Activated naive CD8-positive, alpha-beta T cell (primary cell): Measurements from ENCODE around the gene COL16A1.

ENCODE experiments used
- H3K27ac Mint-ChIP-seq: one replicate; pipeline ENCODE4 v1.8.0; 2021; ENCODE audit warnings: mixed read lengths
- H3K27me3 Mint-ChIP-seq: one replicate; pipeline ENCODE4 v1.8.0; 2021; ENCODE audit warnings: mixed read lengths
- H3K36me3 Mint-ChIP-seq: one replicate; pipeline ENCODE4 v1.8.0; 2021; ENCODE audit warnings: mixed read lengths
- H3K4me1 Mint-ChIP-seq: one replicate; pipeline ENCODE4 v1.8.0; 2021; ENCODE audit warnings: low read depth, mixed read lengths
- H3K4me3 Mint-ChIP-seq: one replicate; pipeline ENCODE4 v1.8.0; 2021; ENCODE audit warnings: mild to moderate bottlenecking, mixed read lengths
- H3K9me3 Mint-ChIP-seq: one replicate; pipeline ENCODE4 v1.8.0; 2021; ENCODE audit warnings: low read depth, mixed read lengths

Gene COL16A1

DNA sequence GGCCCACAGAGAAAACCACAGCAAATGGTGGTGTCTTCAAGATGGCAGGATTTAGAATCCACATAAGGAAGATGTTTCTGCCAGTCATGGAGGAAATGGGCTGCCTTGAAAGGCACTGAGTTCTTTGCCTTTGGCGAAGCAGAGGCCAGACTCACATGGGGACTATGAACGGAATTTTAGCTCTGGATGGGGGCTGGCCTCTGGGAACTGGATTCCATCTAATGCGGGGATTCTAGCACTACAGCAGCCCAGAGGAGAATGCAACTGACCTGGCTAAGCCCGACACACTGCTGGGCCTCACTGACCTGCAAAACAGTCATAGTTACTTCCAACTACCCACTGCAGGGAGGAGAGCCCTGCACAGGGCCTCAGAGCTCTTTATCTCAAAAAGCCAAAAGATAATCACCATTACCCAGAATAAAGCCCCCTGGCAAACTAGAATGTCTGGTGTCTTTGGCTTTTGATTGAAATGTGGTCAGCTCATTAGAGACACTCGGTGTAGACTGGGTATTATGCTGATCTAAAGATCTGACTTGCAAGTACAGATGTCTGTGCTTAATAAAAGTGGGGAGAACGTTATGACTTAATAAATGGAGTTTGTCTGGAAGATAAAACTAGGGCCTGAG is 74.8 kb downstream of the COL16A1 start:
- no peak overlapping the region for H3K27ac Mint-ChIP-seq
- no peak overlapping the region for H3K4me3 Mint-ChIP-seq
- H3K36me3 Mint-ChIP-seq: peaks cover 4% of the 10 kb centered on the region

GRCh38 chr1:31627930-31628559 is 75.8 kb downstream of the COL16A1 start:
- Mint-ChIP-seq H3K4me1 (no peaks in the 10 kb centered on the region), H3K27ac (no peak overlapping the region), H3K27me3 (no peaks in the 10 kb centered on the region), H3K9me3 (no peaks in the 10 kb centered on the region), H3K4me3 (no peak overlapping the region), H3K36me3 (peaks cover 8% of the 10 kb centered on the region)

More for the DNA sequence above, 74.8 kb downstream of the COL16A1 start:
- no peaks in the 10 kb centered on the region for H3K27me3 Mint-ChIP-seq
- H3K9me3 Mint-ChIP-seq: no peaks in the 10 kb centered on the region
- no peaks in the 10 kb centered on the region for H3K4me1 Mint-ChIP-seq

GRCh38 chr1:31627301-31627929 is 76.4 kb downstream of the COL16A1 start:
- H3K27ac Mint-ChIP-seq: no peak overlapping the region
- H3K9me3 Mint-ChIP-seq: no peaks in the 10 kb centered on the region
- H3K4me1 Mint-ChIP-seq: no peaks in the 10 kb centered on the region
- no peak overlapping the region for H3K4me3 Mint-ChIP-seq
- no peaks in the 10 kb centered on the region for H3K27me3 Mint-ChIP-seq
- peaks cover 8% of the 10 kb centered on the region for H3K36me3 Mint-ChIP-seq

GRCh38 chr1:31626223-31627207 is 77.3 kb downstream of the COL16A1 start:
- Mint-ChIP-seq H3K4me3 (no peak overlapping the region), H3K27ac (no peak overlapping the region), H3K9me3 (no peaks in the 10 kb centered on the region), H3K4me1 (no peaks in the 10 kb centered on the region), H3K36me3 (peaks cover 8% of the 10 kb centered on the region), H3K27me3 (no peaks in the 10 kb centered on the region)

- peaks cover 8% of the 10 kb centered on the region for H3K36me3 Mint-ChIP-seq
- no peaks in the 10 kb centered on the region for H3K4me1 Mint-ChIP-seq
- H3K4me3 Mint-ChIP-seq: no peak overlapping the region
- no peaks in the 10 kb centered on the region for H3K9me3 Mint-ChIP-seq
- H3K27me3 Mint-ChIP-seq: no peaks in the 10 kb centered on the region
- no peak overlapping the region for H3K27ac Mint-ChIP-seq
Observed at GRCh38 chr1:31625561-31626222, 78.1 kb downstream of the COL16A1 start.

DNA sequence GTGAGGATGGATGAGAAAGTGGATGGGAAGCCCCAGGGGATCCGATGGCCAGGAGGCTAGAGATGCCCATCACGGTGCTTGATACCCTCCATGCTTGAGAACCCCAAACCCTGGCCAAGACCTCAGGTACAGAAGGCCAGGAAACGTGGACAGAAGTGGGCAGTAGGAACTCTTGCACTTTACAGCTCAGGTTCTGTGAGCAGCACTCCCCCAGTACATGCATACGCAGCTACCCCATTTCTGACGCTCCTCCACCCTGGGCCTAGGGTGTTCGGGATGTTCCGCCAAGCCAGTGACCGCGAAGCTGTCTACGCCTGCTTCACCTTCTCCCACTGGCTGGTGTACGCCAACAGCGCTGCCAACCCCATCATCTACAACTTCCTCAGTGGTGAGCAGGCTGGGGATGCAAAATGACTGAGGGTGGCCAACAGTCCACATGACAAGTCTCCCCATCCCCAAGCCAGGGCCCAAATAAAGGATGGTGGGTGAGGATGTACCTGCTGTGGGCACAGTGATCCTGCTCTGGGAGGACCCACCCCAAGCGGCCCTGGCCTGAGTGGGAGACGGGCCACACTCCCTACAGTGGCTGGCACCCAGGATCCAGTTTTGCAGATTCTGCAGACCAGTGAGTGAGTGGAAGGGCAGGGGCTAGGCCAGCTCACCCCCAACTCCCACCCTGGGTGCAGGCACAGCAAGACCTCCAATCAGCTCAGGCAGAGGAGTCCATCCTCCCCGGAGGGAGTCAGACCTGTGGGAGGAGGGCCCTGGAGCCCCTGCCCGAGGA is 78.9 kb downstream of the COL16A1 start:
- Mint-ChIP-seq H3K4me3 (no peak overlapping the region), H3K4me1 (no peaks in the 10 kb centered on the region), H3K27ac (no peak overlapping the region), H3K36me3 (peaks cover 8% of the 10 kb centered on the region), H3K27me3 (no peaks in the 10 kb centered on the region), H3K9me3 (no peaks in the 10 kb centered on the region)

GRCh38 chr1:31624309-31624708 is 79.5 kb downstream of the COL16A1 start:
- Mint-ChIP-seq H3K9me3 (no peaks in the 10 kb centered on the region), H3K4me1 (no peaks in the 10 kb centered on the region), H3K27ac (no peak overlapping the region), H3K27me3 (no peaks in the 10 kb centered on the region), H3K36me3 (peaks cover 8% of the 10 kb centered on the region), H3K4me3 (no peak overlapping the region)

DNA sequence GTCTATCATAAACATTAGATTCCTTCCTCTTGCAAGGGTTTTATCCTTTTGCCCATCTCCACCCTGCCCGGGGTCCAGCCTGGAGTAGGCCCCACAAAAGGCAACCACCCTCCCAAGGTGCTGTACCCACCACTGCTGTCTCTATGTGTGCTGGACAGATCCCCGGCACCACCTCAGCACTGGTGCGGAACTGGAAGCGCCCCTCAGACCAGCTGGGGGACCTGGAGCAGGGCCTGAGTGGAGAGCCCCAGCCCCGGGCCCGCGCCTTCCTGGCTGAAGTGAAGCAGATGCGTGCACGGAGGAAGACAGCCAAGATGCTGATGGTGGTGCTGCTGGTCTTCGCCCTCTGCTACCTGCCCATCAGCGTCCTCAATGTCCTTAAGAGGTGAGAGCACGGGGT is 80.5 kb downstream of the COL16A1 start:
- Mint-ChIP-seq H3K4me3 (no peak overlapping the region), H3K9me3 (no peaks in the 10 kb centered on the region), H3K27me3 (peaks cover 1% of the 10 kb centered on the region), H3K27ac (no peak overlapping the region), H3K4me1 (no peaks in the 10 kb centered on the region), H3K36me3 (peaks cover 6% of the 10 kb centered on the region)

GRCh38 chr1:31621847-31622730 is 81.7 kb downstream of the COL16A1 start:
- no peak overlapping the region for H3K27ac Mint-ChIP-seq
- peaks cover 3% of the 10 kb centered on the region for H3K4me1 Mint-ChIP-seq
- H3K36me3 Mint-ChIP-seq: peaks cover 6% of the 10 kb centered on the region
- H3K4me3 Mint-ChIP-seq: no peak overlapping the region
- H3K27me3 Mint-ChIP-seq: peaks cover 4% of the 10 kb centered on the region
- no peaks in the 10 kb centered on the region for H3K9me3 Mint-ChIP-seq

DNA sequence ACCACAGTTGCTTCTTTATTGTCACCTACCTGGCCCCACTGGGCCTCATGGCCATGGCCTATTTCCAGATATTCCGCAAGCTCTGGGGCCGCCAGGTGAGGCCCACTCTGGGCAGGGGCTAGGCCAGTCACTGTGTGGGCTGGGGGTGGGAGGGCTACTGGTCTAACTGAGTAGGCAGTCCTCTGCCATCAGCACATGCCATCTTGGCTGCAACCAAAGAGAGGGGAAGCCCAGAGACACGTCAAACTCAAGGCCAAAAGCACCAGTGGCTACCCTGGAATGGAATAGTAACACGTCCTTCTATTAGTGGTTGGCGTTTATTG is 82.4 kb downstream of the COL16A1 start:
- Mint-ChIP-seq H3K36me3 (peaks cover 8% of the 10 kb centered on the region), H3K4me3 (no peak overlapping the region), H3K27me3 (peaks cover 10% of the 10 kb centered on the region), H3K9me3 (no peaks in the 10 kb centered on the region), H3K4me1 (peaks cover 5% of the 10 kb centered on the region), H3K27ac (no peak overlapping the region)

GRCh38 chr1:31620631-31621497 is 83.0 kb downstream of the COL16A1 start:
- H3K27ac Mint-ChIP-seq: no peak overlapping the region
- H3K9me3 Mint-ChIP-seq: no peaks in the 10 kb centered on the region
- peaks cover 5% of the 10 kb centered on the region for H3K4me1 Mint-ChIP-seq
- H3K36me3 Mint-ChIP-seq: peaks cover 8% of the 10 kb centered on the region
- peaks cover 14% of the 10 kb centered on the region for H3K27me3 Mint-ChIP-seq
- no peak overlapping the region for H3K4me3 Mint-ChIP-seq

GRCh38 chr1:31618916-31619846 is 84.6 kb downstream of the COL16A1 start:
- H3K9me3 Mint-ChIP-seq: no peaks in the 10 kb centered on the region
- peaks cover 19% of the 10 kb centered on the region for H3K27me3 Mint-ChIP-seq
- no peak overlapping the region for H3K27ac Mint-ChIP-seq
- no peak overlapping the region for H3K4me3 Mint-ChIP-seq
- peaks cover 7% of the 10 kb centered on the region for H3K36me3 Mint-ChIP-seq
- peaks cover 5% of the 10 kb centered on the region for H3K4me1 Mint-ChIP-seq
